Panc1 (cell line): ENCODE measurements around the gene SLC22A23. TPM values are rescaled to one million over a fixed set of nuclear protein-coding genes. Genes with fewer than 3 reads are reported as not detected.

Experiments used
- ATAC-seq: fragments of 200-7000 bp; cut with Tn5 transposase; 2 replicates; pipeline ENCODE4 v1.9.1; 2020; ENCODE audit warnings: mild to moderate bottlenecking, moderate library complexity
- BruUV-seq: library from RNA; stranded (reverse); fragments of 400-500 nt; replicated peaks from 2 replicates; lab custom pipeline; 2021; lab: Mats Ljungman, UMichigan
- CTCF ChIA-PET: fragments of 300-600 bp; sonication (Branson Sonifier 250); formaldehyde crosslinking; loops from one replicate; lab custom pipeline; 2022; ENCODE audit warnings: antibody characterized with exemption; lab: Charles Lee
- POLR2A ChIA-PET: fragments of 300-600 bp; sonication (Branson Sonifier 250); formaldehyde crosslinking; loops from one replicate; lab custom pipeline; 2022; ENCODE audit warnings: antibody characterized with exemption; lab: Charles Lee
- DNase-seq: peaks from one replicate; pipeline ENCODE4 v3.0.0-alpha.2; 2010; ENCODE audit warnings: low read depth, low spot score
- H3K27ac ChIP-seq: 2 replicates; pipeline ENCODE4 v1.5.1; 2011; ENCODE audit warnings: mild to moderate bottlenecking, low read length, inconsistent platforms
- H3K27me3 ChIP-seq: fragments of 200-500 bp; sonication (Bioruptor generic); 2 replicates; pipeline ENCODE4 v1.6.0; 2014; ENCODE audit warnings: low read length, inconsistent platforms; ENCODE audit not compliant: control insufficient read depth, insufficient read depth
- H3K36me3 ChIP-seq: fragments of 200-500 bp; sonication (Bioruptor generic); 2 replicates; pipeline ENCODE4 v1.5.1; 2014; ENCODE audit warnings: inconsistent platforms, mild to moderate bottlenecking, low read length, moderate library complexity; ENCODE audit not compliant: control insufficient read depth, insufficient read depth
- H3K4me1 ChIP-seq: 2 replicates; pipeline ENCODE4 v1.5.1; 2011; ENCODE audit warnings: inconsistent platforms, mild to moderate bottlenecking, low read length, moderate library complexity; ENCODE audit not compliant: control insufficient read depth, insufficient read depth
- H3K4me3 ChIP-seq, 2 experiments: 2 replicates each; pipeline ENCODE4 v1.5.1; 2011 to 2012; ENCODE audit warnings: low read depth in 2 of 2, low read length in 2 of 2, mild to moderate bottlenecking in 2 of 2, inconsistent platforms in 1 of 2, moderate library complexity in 1 of 2
- H3K9me3 ChIP-seq: fragments of 200-500 bp; sonication (Bioruptor generic); 2 replicates; pipeline ENCODE4 v1.5.1; 2014; ENCODE audit warnings: low read depth, mild to moderate bottlenecking, inconsistent platforms, low read length, moderate library complexity; ENCODE audit not compliant: control insufficient read depth, insufficient read depth
- CTCF ChIP-seq: fragments of 450-650 bp; IDR thresholded peaks from 2 replicates; pipeline ENCODE4 v1.5.1; 2017; ENCODE audit warnings: mild to moderate bottlenecking
- POLR2AphosphoS5 ChIP-seq: IDR thresholded peaks from 2 replicates; pipeline ENCODE4 v1.6.1; 2012; ENCODE audit warnings: mild to moderate bottlenecking, low read depth, low read length, moderate library complexity
- REST ChIP-seq, 2 experiments: IDR thresholded peaks; 2 replicates each; pipeline ENCODE4 v1.6.1; 2011 to 2012; ENCODE audit warnings: low read depth in 2 of 2, control low read depth in 1 of 2, low read length in 1 of 2, mild to moderate bottlenecking in 1 of 2, moderate library complexity in 1 of 2; ENCODE audit not compliant: insufficient read depth in 1 of 2
- SIN3A ChIP-seq: IDR thresholded peaks from 2 replicates; pipeline ENCODE4 v1.6.1; 2012; ENCODE audit warnings: low read depth, mild to moderate bottlenecking, low read length, moderate library complexity, borderline replicate concordance; ENCODE audit not compliant: insufficient read depth
- TCF7L2 ChIP-seq: IDR thresholded peaks from 2 replicates; pipeline ENCODE4 v1.6.1; 2011; ENCODE audit warnings: mild to moderate bottlenecking, low read depth, low read length, inconsistent platforms
- in situ Hi-C: cut with HindIII; loops from 2 replicates; pipeline ENCODE4 v1.10.0; 2016; ENCODE audit warnings: low sequenced_read_pairs, low pct_unique_long_range_greater_than_20kb
- intact Hi-C: fragments of 100-400 bp; cut with micrococcal nuclease; formaldehyde crosslinking; loops from one replicate; pipeline ENCODE4 v1.10.0; 2022; ENCODE audit not compliant: unreplicated experiment
- total RNA-seq: library from RNA; stranded (reverse); gene quantifications from one replicate; pipeline ENCODE4 v1.2.1, GENCODE V29; 2021; ENCODE audit not compliant: unreplicated experiment

The SLC22A23 gene
- total RNA-seq, 1 experiment from 2014 or later, result 4.5 TPM

- H3K9me3 ChIP-seq, result no peaks in the 10 kb centered on the region
- intact Hi-C loops (no loop called here), in situ Hi-C loops (no loop called here)
- no peak for TF ChIP-seq POLR2AphosphoS5
- no peak for TF ChIP-seq CTCF
- TF ChIP-seq REST (IDR thresholded peaks at IDR 0.05; ENCODE audit: insufficient read depth in 1 of 2, low read depth in 2 of 2, low read length in 1 of 2), result no peak
- TF ChIP-seq TCF7L2, result no peak
- TF ChIP-seq SIN3A, result no peak
- no peak overlapping the region for H3K4me3 ChIP-seq
- no TSS peak for BruUV-seq
- H3K4me1 ChIP-seq, result no peaks in the 10 kb centered on the region
- ChIA-PET CTCF (no interaction called here), POLR2A (interaction anchor here (0.7 kb wide), 1 partner anchor 101 kb away, joined by 5 read pairs; no protein-coding TSS in a partner anchor)
- no peak for ATAC-seq
- no peak for DNase-seq
- H3K27me3 ChIP-seq, result peaks cover 13% of the 10 kb centered on the region
- H3K36me3 ChIP-seq, result no peaks in the 10 kb centered on the region
- H3K27ac ChIP-seq, result no peak overlapping the region
These were observed 37.7 kb upstream of the SLC22A23 start for GRCh38 chr6:3494391-3495100.

- Histone ChIP-seq H3K27ac (no peak overlapping the region), H3K4me1 (no peaks in the 10 kb centered on the region), H3K4me3 (no peak overlapping the region), H3K27me3 (peaks cover 12% of the 10 kb centered on the region), H3K36me3 (no peaks in the 10 kb centered on the region), H3K9me3 (no peaks in the 10 kb centered on the region)
- DNase-seq (no peak), ATAC-seq (no peak)
- TF ChIP-seq CTCF (no peak), TCF7L2 (no peak), REST (IDR thresholded peaks at IDR 0.05; ENCODE audit: insufficient read depth in 1 of 2, low read depth in 2 of 2, low read length in 1 of 2) (no peak), SIN3A (no peak), POLR2AphosphoS5 (no peak)
- BruUV-seq, result no TSS peak
- intact Hi-C loops (no loop called here), in situ Hi-C loops (no loop called here)
- ChIA-PET CTCF (no interaction called here), POLR2A (no interaction called here)
These were observed 33.8 kb upstream of the SLC22A23 start for GRCh38 chr6:3490625-3490980.
